Measurements from ENCODE around the gene GAPVD1.

Gene GAPVD1

GRCh38 chr9:125356032-125356431, 94.4 kb downstream of the GAPVD1 start:
- in situ Hi-C loops (cut with HindIII; ENCODE audit: low sequenced_read_pairs): no loop called here
- no peak for TF ChIP-seq CTCF (IDR thresholded peaks at IDR 0.05; ENCODE audit: low read depth, low read length, missing control alignments)

DNA sequence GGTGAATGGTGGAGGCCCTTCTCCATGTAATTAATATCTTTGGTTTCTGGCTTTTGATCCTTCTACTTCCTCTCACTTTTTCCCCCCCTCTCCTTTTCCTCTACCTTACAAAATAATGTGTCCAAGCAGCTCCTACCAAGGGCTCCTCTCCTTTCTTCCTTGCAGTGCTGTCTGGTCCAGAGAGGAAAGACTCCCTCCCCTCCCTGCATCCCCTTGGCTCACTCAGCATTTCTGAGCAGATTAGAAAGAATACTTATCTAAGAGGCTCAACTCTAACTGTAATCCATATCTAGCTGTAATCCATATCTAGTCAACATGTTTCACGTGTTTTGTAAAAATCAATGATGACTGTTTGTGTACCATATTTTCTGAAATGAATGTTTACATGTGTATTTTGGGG, 97.4 kb downstream of the GAPVD1 start:
- H3K4me3 ChIP-seq (ENCODE audit: low read depth, low read length): no peak overlapping the region
- no peak for TF ChIP-seq CTCF (IDR thresholded peaks at IDR 0.05; ENCODE audit: low read depth, low read length, missing control alignments)
- no peak for DNase-seq (ENCODE audit: low read depth)
- in situ Hi-C loops (cut with HindIII; ENCODE audit: low sequenced_read_pairs): no loop called here

More at GRCh38 chr9:125356032-125356431, 94.4 kb downstream of the GAPVD1 start:
- H3K4me3 ChIP-seq (ENCODE audit: low read depth, low read length): no peak overlapping the region
- no peak for DNase-seq (ENCODE audit: low read depth)

DNA sequence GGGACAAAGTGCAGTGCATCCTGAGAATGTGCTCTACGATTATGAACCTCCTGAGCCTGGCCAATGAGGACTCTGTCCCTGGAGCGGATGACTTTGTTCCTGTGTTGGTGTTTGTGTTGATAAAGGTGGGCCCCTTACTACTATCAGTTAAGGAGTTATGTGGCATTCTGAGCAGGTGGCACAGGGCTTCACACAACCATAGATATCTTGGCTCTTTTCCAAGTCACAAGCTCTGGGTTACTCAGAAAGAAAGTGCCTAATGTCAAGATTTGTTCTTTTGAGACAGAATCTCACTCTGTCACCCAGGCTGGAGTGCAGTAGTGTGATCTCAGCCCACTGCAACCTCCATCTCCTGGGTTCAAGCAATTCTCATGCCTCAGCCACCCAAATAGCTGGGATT, 99.0 kb downstream of the GAPVD1 start:
- H3K4me3 ChIP-seq (ENCODE audit: low read depth, low read length): no peak overlapping the region
- no peak for DNase-seq (ENCODE audit: low read depth)
- TF ChIP-seq CTCF (IDR thresholded peaks at IDR 0.05; ENCODE audit: low read depth, low read length, missing control alignments): no peak
- in situ Hi-C loops (cut with HindIII; ENCODE audit: low sequenced_read_pairs): no loop called here

GRCh38 chr9:125361837-125362531, 100.4 kb downstream of the GAPVD1 start:
- peak; percentile 54 for TF ChIP-seq CTCF (IDR thresholded peaks at IDR 0.05; ENCODE audit: low read depth, low read length, missing control alignments)
- DNase-seq (ENCODE audit: low read depth): no peak
- no peak overlapping the region for H3K4me3 ChIP-seq (ENCODE audit: low read depth, low read length)
- in situ Hi-C loops (cut with HindIII; ENCODE audit: low sequenced_read_pairs): no loop called here

DNA sequence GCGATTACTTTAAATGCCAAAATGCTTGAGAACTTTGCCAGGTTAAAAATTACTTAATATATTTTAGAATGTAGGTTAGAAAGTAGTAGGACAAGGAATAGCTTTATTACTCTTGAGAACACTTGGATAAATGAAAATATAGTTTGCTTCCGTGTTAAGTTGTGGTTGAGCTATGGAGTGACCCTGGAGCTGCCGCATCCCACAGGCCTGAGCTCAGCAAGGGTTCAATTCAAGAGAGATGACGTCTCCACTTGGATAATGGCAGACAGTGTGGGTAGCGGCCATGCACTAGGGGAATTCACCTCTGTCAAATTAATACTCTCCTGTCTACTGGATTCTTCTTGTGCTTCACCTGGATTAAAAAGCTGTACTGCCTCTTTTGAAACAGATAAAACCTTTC, 105.0 kb downstream of the GAPVD1 start:
- TF ChIP-seq CTCF (IDR thresholded peaks at IDR 0.05; ENCODE audit: low read depth, low read length, missing control alignments): no peak
- in situ Hi-C loops (cut with HindIII; ENCODE audit: low sequenced_read_pairs): no loop called here
- no peak for DNase-seq (ENCODE audit: low read depth)
- H3K4me3 ChIP-seq (ENCODE audit: low read depth, low read length): no peak overlapping the region

- no peak overlapping the region for H3K4me3 ChIP-seq (ENCODE audit: low read depth, low read length)
- no peak for TF ChIP-seq CTCF (IDR thresholded peaks at IDR 0.05; ENCODE audit: low read depth, low read length, missing control alignments)
- DNase-seq (ENCODE audit: low read depth): no peak
- in situ Hi-C loops (cut with HindIII; ENCODE audit: low sequenced_read_pairs): no loop called here
These were observed 109.2 kb downstream of the GAPVD1 start for GRCh38 chr9:125370786-125371185.

Measured in astrocyte of the cerebellum (primary cell).